GM19397 (cell line): ENCODE measurements around the gene FAM184B.

Source experiments
- ATAC-seq: cut with Tn5 transposase; IDR thresholded peaks from one replicate; pipeline ENCODE4 v1.9.1; 2021; ENCODE audit warnings: mild to moderate bottlenecking, moderate library complexity; ENCODE audit not compliant: unreplicated experiment

FAM184B gene

DNA sequence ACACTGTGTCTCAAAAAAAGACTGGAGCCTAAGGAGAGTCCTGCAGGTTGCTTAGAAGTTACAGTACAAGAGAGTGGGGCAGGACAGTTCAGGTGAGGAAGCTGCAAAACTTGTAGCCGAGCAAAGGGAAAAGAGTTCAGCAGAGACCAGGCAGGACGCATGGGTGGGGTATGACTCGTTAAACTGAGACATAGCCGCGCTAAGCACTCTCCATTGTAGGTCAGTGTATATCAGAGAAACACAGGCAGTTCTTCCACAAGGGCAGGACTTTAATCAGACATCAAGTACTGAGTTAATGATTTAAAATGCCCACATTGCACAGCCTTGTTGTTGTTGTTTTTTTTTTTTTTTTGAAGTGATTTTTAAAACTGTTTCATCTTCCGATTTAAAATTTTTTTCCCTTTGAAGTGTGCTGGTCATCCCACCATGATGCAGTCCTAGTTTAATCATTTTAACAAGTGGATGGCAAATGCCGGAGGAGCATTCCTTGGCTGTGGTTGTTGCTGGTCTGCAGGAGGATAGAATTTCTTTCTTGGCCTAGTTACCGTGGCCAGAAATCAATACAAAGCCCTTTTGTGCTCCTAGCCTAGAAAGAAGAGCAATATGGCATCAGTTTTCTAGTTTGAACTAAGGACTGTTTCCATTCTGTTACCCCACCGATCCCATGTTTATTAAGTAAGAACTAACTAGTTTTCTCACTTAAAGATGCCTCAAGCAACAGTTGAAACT is 194.2 kb downstream of the FAM184B start:
- ATAC-seq, result no peak

DNA sequence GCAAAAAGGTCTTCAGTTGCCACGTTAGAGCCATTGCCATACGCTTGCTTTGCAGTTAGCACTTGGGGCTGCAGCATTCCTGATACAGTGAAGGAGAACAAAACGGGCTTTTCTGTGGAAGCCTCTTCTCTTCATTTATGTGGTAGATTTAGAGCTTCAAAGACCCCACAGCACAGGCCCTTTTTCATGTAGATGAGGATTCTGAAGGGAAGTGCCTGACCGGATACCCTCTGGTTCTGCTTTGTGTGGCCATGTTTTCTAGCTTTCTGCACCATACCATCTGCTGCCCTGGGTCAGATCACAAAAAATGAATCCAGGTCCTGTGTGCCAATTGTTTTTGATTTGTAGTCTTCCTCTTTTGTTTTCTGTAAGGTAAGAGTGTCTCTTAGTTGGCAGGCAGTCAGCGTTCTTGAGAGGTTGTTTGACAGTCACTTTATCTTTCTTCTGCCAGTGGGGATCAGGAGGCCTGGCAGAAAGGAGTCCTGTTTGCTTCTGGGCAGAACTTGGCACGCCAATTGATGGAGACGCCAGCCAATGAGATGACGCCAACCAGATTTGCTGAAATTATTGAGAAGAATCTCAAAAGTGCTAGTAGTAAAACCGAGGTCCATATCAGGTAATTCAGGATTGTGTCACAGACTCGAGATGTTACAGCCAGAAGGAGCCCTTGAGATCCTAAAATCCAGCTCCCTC is 196.8 kb downstream of the FAM184B start:
- no peak for ATAC-seq

DNA sequence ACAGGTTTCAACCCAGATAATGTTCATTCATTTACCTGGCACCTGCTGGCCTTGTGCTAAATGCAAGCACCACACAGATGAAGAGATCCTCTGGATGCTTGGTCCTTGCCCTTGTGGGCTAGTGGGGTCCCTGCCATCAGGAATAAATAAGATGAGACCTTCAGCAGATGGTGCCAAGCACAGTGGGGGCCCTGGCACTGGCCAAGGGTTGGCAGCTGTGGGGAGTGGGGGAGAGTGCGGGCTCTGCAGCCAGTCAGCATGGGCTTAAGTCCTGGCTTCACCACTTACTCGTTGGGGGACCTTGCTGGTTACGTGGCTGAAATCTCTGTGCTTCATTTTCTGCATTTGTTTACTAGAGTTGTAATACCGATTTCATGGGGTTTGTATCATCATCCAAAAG is 197.5 kb downstream of the FAM184B start:
- no peak for ATAC-seq

DNA sequence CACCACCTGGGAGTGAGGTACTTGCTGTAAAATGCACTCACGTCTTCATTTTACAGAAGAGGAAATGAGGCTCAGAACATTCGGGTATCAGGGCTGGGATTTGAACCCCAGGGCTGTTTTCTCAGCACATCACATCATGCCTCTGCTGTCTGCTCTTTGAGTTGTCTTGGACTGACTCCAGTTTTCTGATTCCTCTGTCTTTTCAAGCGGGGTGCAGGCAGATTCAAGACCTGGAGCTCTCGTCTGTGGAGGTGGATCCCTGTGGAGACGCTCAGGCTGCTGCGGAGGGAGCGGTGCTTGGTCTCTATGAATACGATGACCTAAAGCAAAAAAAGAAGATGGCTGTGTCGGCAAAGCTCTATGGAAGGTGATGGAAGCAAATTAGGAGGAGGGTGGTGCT is 198.1 kb downstream of the FAM184B start:
- no peak for ATAC-seq

GRCh38 chr4:17580969-17581368 is 200.5 kb downstream of the FAM184B start:
- no peak for ATAC-seq
